Stimulated activated memory B cell treated with anti-CD40 and anti-IgM and Interleukin-4, amounts not matched to agents 10 μg/mL and 1 μg/mL and 100 μg/mL, for 72 hours (primary cell): ENCODE data around the gene CST4.
"Not testable (repeated sequence)": the region's sequence is repeated elsewhere in the genome, so short reads cannot be mapped to it uniquely, and the experiment has no call there.

ENCODE experiments used
- ATAC-seq: fragments of 150-1000 bp; cut with Tn5 transposase; 2 replicates; pipeline ENCODE4 v1.10.0; 2021
- H3K27ac Mint-ChIP-seq: one replicate; pipeline ENCODE4 v1.8.0; 2022; ENCODE audit warnings: mild to moderate bottlenecking, mixed read lengths
- H3K27me3 Mint-ChIP-seq: one replicate; pipeline ENCODE4 v1.8.0; 2022; ENCODE audit warnings: mixed read lengths
- H3K36me3 Mint-ChIP-seq: one replicate; pipeline ENCODE4 v1.8.0; 2022; ENCODE audit warnings: mixed read lengths
- H3K4me1 Mint-ChIP-seq: one replicate; pipeline ENCODE4 v1.8.0; 2022; ENCODE audit warnings: mixed read lengths
- H3K4me3 Mint-ChIP-seq: one replicate; pipeline ENCODE4 v1.8.0; 2022; ENCODE audit warnings: mild to moderate bottlenecking, moderate library complexity, mixed read lengths
- H3K9me3 Mint-ChIP-seq: one replicate; pipeline ENCODE4 v1.8.0; 2022; ENCODE audit warnings: mixed read lengths

CST4 gene

GRCh38 chr20:23688684-23689398 lies at the start of gene CST4:
Gene CST4 (minus strand): TSS chr20:23689038. CDS start chr20:23688969, 69 bp downstream.
- H3K27ac Mint-ChIP-seq, H3K36me3 Mint-ChIP-seq, H3K9me3 Mint-ChIP-seq, ATAC-seq, H3K4me3 Mint-ChIP-seq, H3K4me1 Mint-ChIP-seq, H3K27me3 Mint-ChIP-seq: not testable (repeated sequence)

GRCh38 chr20:23735391-23735790 lies 46.6 kb upstream of the CST4 start:
- H3K4me3 Mint-ChIP-seq, H3K27ac Mint-ChIP-seq, H3K4me1 Mint-ChIP-seq, H3K9me3 Mint-ChIP-seq, ATAC-seq, H3K36me3 Mint-ChIP-seq: not testable (repeated sequence)
- H3K27me3 Mint-ChIP-seq, result peaks cover 13% of the 10 kb centered on the region

GRCh38 chr20:23734949-23735348 lies 46.1 kb upstream of the CST4 start:
- not testable (repeated sequence) for H3K9me3 Mint-ChIP-seq, H3K36me3 Mint-ChIP-seq, H3K27ac Mint-ChIP-seq, H3K4me1 Mint-ChIP-seq, ATAC-seq, H3K4me3 Mint-ChIP-seq
- peaks cover 13% of the 10 kb centered on the region for H3K27me3 Mint-ChIP-seq

GRCh38 chr20:23734440-23734839 lies 45.6 kb upstream of the CST4 start:
- H3K36me3 Mint-ChIP-seq, H3K9me3 Mint-ChIP-seq, H3K4me3 Mint-ChIP-seq, H3K27ac Mint-ChIP-seq, ATAC-seq, H3K4me1 Mint-ChIP-seq: not testable (repeated sequence)
- peaks cover 13% of the 10 kb centered on the region for H3K27me3 Mint-ChIP-seq

- Mint-ChIP-seq H3K27me3 (peaks cover 9% of the 10 kb centered on the region), H3K4me1 (no peaks in the 10 kb centered on the region), H3K4me3 (no peak overlapping the region), H3K27ac (no peak overlapping the region), H3K9me3 (no peaks in the 10 kb centered on the region), H3K36me3 (no peaks in the 10 kb centered on the region)
- ATAC-seq, result no peak
Measured at GRCh38 chr20:23727016-23727415, 38.2 kb upstream of the CST4 start.

- ATAC-seq, result no peak
Measured at GRCh38 chr20:23725102-23725501, 36.3 kb upstream of the CST4 start.

GRCh38 chr20:23723659-23724307 lies 34.9 kb upstream of the CST4 start:
- not testable (repeated sequence) for H3K9me3 Mint-ChIP-seq, H3K27me3 Mint-ChIP-seq, H3K27ac Mint-ChIP-seq, H3K36me3 Mint-ChIP-seq, H3K4me1 Mint-ChIP-seq, H3K4me3 Mint-ChIP-seq
- peak; percentile 28 for ATAC-seq

More at GRCh38 chr20:23725102-23725501, 36.3 kb upstream of the CST4 start:
- H3K27ac Mint-ChIP-seq, result no peak overlapping the region
- no peak overlapping the region for H3K4me3 Mint-ChIP-seq
- no peaks in the 10 kb centered on the region for H3K9me3 Mint-ChIP-seq
- peaks cover 9% of the 10 kb centered on the region for H3K27me3 Mint-ChIP-seq
- no peaks in the 10 kb centered on the region for H3K36me3 Mint-ChIP-seq
- no peaks in the 10 kb centered on the region for H3K4me1 Mint-ChIP-seq

GRCh38 chr20:23722851-23723250 lies 34.0 kb upstream of the CST4 start:
- not testable (repeated sequence) for H3K9me3 Mint-ChIP-seq, H3K4me1 Mint-ChIP-seq, H3K27ac Mint-ChIP-seq, H3K27me3 Mint-ChIP-seq, ATAC-seq, H3K4me3 Mint-ChIP-seq, H3K36me3 Mint-ChIP-seq

GRCh38 chr20:23721962-23722361 lies 33.1 kb upstream of the CST4 start:
- Mint-ChIP-seq H3K9me3 (no peaks in the 10 kb centered on the region), H3K4me3 (no peak overlapping the region), H3K27ac (no peak overlapping the region), H3K27me3 (peaks cover 9% of the 10 kb centered on the region), H3K4me1 (no peaks in the 10 kb centered on the region), H3K36me3 (no peaks in the 10 kb centered on the region)
- no peak for ATAC-seq

GRCh38 chr20:23719351-23719750 lies 30.5 kb upstream of the CST4 start:
- not testable (repeated sequence) for H3K4me1 Mint-ChIP-seq, ATAC-seq, H3K9me3 Mint-ChIP-seq, H3K27me3 Mint-ChIP-seq, H3K4me3 Mint-ChIP-seq, H3K27ac Mint-ChIP-seq, H3K36me3 Mint-ChIP-seq

- H3K27ac Mint-ChIP-seq, H3K4me3 Mint-ChIP-seq, H3K9me3 Mint-ChIP-seq, H3K27me3 Mint-ChIP-seq, H3K36me3 Mint-ChIP-seq, ATAC-seq, H3K4me1 Mint-ChIP-seq: not testable (repeated sequence)
Measured at GRCh38 chr20:23711778-23712177, 22.9 kb upstream of the CST4 start.

GRCh38 chr20:23710771-23711170 lies 21.9 kb upstream of the CST4 start:
- Mint-ChIP-seq H3K4me1 (no peaks in the 10 kb centered on the region), H3K27ac (no peak overlapping the region), H3K27me3 (no peaks in the 10 kb centered on the region), H3K36me3 (no peaks in the 10 kb centered on the region), H3K4me3 (no peak overlapping the region), H3K9me3 (no peaks in the 10 kb centered on the region)
- ATAC-seq, result peak; percentile 17

- Mint-ChIP-seq H3K27me3 (no peaks in the 10 kb centered on the region), H3K36me3 (no peaks in the 10 kb centered on the region), H3K4me1 (no peaks in the 10 kb centered on the region), H3K27ac (no peak overlapping the region), H3K4me3 (no peak overlapping the region), H3K9me3 (no peaks in the 10 kb centered on the region)
- no peak for ATAC-seq
Measured at GRCh38 chr20:23705895-23706294, 17.1 kb upstream of the CST4 start.

GRCh38 chr20:23702021-23702420 lies 13.2 kb upstream of the CST4 start:
- no peak for ATAC-seq
- Mint-ChIP-seq H3K4me3 (no peak overlapping the region), H3K27me3 (no peaks in the 10 kb centered on the region), H3K27ac (no peak overlapping the region), H3K36me3 (no peaks in the 10 kb centered on the region), H3K9me3 (no peaks in the 10 kb centered on the region), H3K4me1 (no peaks in the 10 kb centered on the region)

GRCh38 chr20:23700931-23701330 lies 12.1 kb upstream of the CST4 start:
- Mint-ChIP-seq H3K4me3 (no peak overlapping the region), H3K36me3 (no peaks in the 10 kb centered on the region), H3K27ac (no peak overlapping the region), H3K4me1 (no peaks in the 10 kb centered on the region), H3K9me3 (no peaks in the 10 kb centered on the region), H3K27me3 (no peaks in the 10 kb centered on the region)
- ATAC-seq, result no peak

GRCh38 chr20:23697947-23698346 lies 9.1 kb upstream of the CST4 start:
- H3K36me3 Mint-ChIP-seq, result no peaks in the 10 kb centered on the region
- H3K4me3 Mint-ChIP-seq, result no peak overlapping the region
- no peaks in the 10 kb centered on the region for H3K4me1 Mint-ChIP-seq
- ATAC-seq, result no peak
- no peaks in the 10 kb centered on the region for H3K9me3 Mint-ChIP-seq
- no peak overlapping the region for H3K27ac Mint-ChIP-seq
- no peaks in the 10 kb centered on the region for H3K27me3 Mint-ChIP-seq
